GM12872 (cell line): Measurements from ENCODE around the gene RASA3.

Experiments used
- CTCF ChIP-seq: IDR thresholded peaks from 3 replicates; pipeline ENCODE4 v1.5.1; 2011; ENCODE audit warnings: low read depth, mild to moderate bottlenecking, low read length, moderate library complexity; ENCODE audit not compliant: insufficient read depth

The RASA3 gene

GRCh38 chr13:114112231-114112825 is 20.1 kb downstream of the RASA3 start:
- TF ChIP-seq CTCF, result no peak

- TF ChIP-seq CTCF, result no peak
Measured at GRCh38 chr13:114111577-114111976, 20.8 kb downstream of the RASA3 start.

GRCh38 chr13:114110091-114110829 is 22.2 kb downstream of the RASA3 start:
- peak; percentile 36; the same call in 2 of the 3 replicates for TF ChIP-seq CTCF

- TF ChIP-seq CTCF, result no peak
Measured at GRCh38 chr13:114109641-114110041, 22.8 kb downstream of the RASA3 start.

- TF ChIP-seq CTCF, result no peak
Measured at GRCh38 chr13:114108894-114109293, 23.5 kb downstream of the RASA3 start.

GRCh38 chr13:114108141-114108761 is 24.2 kb downstream of the RASA3 start:
- TF ChIP-seq CTCF, result no peak

- no peak for TF ChIP-seq CTCF
Measured at GRCh38 chr13:114107686-114108081, 24.7 kb downstream of the RASA3 start.
